Psoas muscle (tissue), 8 donors: ENCODE results near the gene SPATA3. TPM values are rescaled to one million over a fixed set of nuclear protein-coding genes. Genes with fewer than 3 reads are reported as not detected.

Experiments used
- ATAC-seq, 4 donors: fragments of 200-7000 bp; cut with Tn5 transposase; one replicate each; pipeline ENCODE4 v1.9.1; 2020; ENCODE audit warnings: moderate library complexity in 3 of 4, mild to moderate bottlenecking in 2 of 4
- DNase-seq, 2 donors: peaks; one replicate each; pipeline ENCODE4 v3.0.0-alpha.2; 2020
- H3K27ac ChIP-seq: fragments of 200-600 bp; one replicate; pipeline ENCODE4 v1.8.0; 2022
- H3K27me3 ChIP-seq, 3 donors: fragments of 200-600 bp in 1 of 3; one replicate each; pipeline versions ENCODE4 v1.6.1 to v1.8.0; 2013 to 2022; ENCODE audit warnings: low read length in 2 of 3, mild to moderate bottlenecking in 2 of 3, moderate library complexity in 1 of 3; ENCODE audit not compliant: insufficient read depth in 3 of 3
- H3K36me3 ChIP-seq, 2 donors: fragments of 200-600 bp in 1 of 2; one replicate each; pipeline versions ENCODE4 v1.6.1 to v1.8.0; 2013 to 2022; ENCODE audit warnings: low read depth in 1 of 2, mild to moderate bottlenecking in 1 of 2, moderate library complexity in 1 of 2; ENCODE audit not compliant: insufficient read depth in 1 of 2
- H3K4me1 ChIP-seq: fragments of 200-600 bp; one replicate; pipeline ENCODE4 v1.8.0; 2022
- H3K4me3 ChIP-seq: fragments of 200-600 bp; one replicate; pipeline ENCODE4 v1.8.0; 2022; ENCODE audit warnings: mild to moderate bottlenecking
- H3K9me3 ChIP-seq: fragments of 200-600 bp; one replicate; pipeline ENCODE4 v1.8.0; 2022
- CTCF ChIP-seq: fragments of 200-600 bp; IDR thresholded peaks from one replicate; pipeline ENCODE4 v1.8.0; 2022; ENCODE audit warnings: antibody characterized with exemption
- WGBS, 3 donors: extraction: QIAGEN DNeasy Blood & Tissue Kit; methylation state at CpG; one replicate each; pipeline versions ENCODE4 v1.1.6 to v1.1.7; 2013; 5-methylcytosine and 5-hydroxymethylcytosine counted together
- intact Hi-C, 2 donors: fragments of 100-400 bp; cut with DNase I; formaldehyde crosslinking; loops; one replicate each; pipeline versions ENCODE4 v1.11.0 to v1.14.2; 2022
- polyA plus RNA-seq, 3 donors: library from polyadenylated mRNA; stranded (reverse); fragments of 200-250 nt; gene quantifications; one replicate each; pipeline ENCODE4 v1.2.3, GENCODE V29; 2013
- total RNA-seq, 4 donors: library from RNA; stranded (reverse); fragmentation: NEBNext Ultra II Directional in 2 of 4; extraction: Animal tissue kit (Norgen Biotek cat#: 25700) in 2 of 4; gene quantifications; one replicate each; pipeline versions ENCODE4 v1.2.1 to v1.2.4, GENCODE V29; 2021 to 2023
- donor health status: healthy with polysubstance abuse.
- donor health status: DM: no; HTN: no; CAD: no; lungs with moderate emphysema.
- donor health status: Bipolar disorder and iron deficiency.
- donor health status: healthy.
- donor health status: DM: yes; HTN: yes; CAD: no.
- donor health status: DM: no; HTN: no; CAD: no.
- donor health status: DM: no; HTN: no; CAD: no.
- donor health status: DM: yes; HTN: yes; CAD: no.

The SPATA3 gene
- total and polyA plus RNA-seq, 7 donors: not detected

DNA sequence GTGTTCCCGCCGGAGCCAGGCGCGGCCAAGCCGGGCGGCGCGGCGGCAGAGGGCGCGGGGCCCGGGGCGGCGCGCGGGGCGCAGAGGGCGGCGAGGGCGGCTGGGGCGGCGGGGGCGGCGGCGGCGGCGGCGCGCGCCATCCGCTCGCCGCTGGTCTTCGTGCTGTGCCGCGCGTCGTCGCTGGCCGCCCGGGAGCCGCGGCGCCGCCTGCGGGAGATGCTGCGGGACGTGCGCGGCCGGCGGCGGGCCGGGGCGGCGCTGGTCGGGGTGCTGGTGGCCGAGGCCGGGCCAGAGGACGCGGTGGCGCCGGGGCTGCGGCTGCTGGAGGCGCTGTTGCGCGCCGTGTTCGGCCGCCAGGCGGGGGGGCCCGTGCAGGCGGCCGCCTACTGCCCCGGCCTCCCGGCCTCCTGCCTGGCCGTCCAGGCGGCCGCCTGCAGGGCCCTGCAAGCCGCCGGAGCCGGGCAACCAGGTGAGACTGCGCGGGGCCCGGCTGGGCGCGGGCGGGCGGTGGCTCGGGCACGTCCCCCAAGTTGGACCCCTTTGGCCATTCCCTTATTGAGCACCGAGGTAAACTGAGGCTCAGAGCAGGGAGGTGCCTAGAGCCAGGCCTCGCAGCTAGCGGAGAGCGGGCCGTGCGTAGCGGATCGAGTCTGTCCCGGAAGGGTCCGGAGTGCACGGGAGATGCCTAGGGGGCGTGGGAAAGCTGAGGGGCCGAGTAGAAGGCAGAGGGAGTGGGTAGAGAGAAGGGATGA, 42.0 kb downstream of the SPATA3 start:
- ATAC-seq: peak in 2 of 4 donors; percentile 27 to 50
- 1 to 2% (median 1%) methylated on average over 31 to 103 of the region's 104 CpGs for WGBS, 3 donors
- peaks cover 0 to 58% (median 22%) of the 10 kb centered on the region in 3 donors for H3K27me3 ChIP-seq

GRCh38 chr2:231038483-231039293, 42.8 kb downstream of the SPATA3 start:
- no peak for DNase-seq
- H3K4me1 ChIP-seq: no peaks in the 10 kb centered on the region
- 20 to 24% (median 22%) methylated on average over 19 to 21 of the region's 21 CpGs for WGBS, 3 donors
- TF ChIP-seq CTCF: no peak
- intact Hi-C loops: no loop called here
- H3K4me3 ChIP-seq: no peak overlapping the region
- no peaks in the 10 kb centered on the region for H3K9me3 ChIP-seq
- peaks cover 0 to 58% (median 22%) of the 10 kb centered on the region in 3 donors for H3K27me3 ChIP-seq
- no peak overlapping the region for H3K27ac ChIP-seq
- no peaks in the 10 kb centered on the region for H3K36me3 ChIP-seq
- ATAC-seq: no peak

More for the DNA sequence above, 42.0 kb downstream of the SPATA3 start:
- Histone ChIP-seq H3K4me3 (peak overlapping the region; percentile 32), H3K27ac (no peak overlapping the region), H3K4me1 (no peaks in the 10 kb centered on the region), H3K36me3 (no peaks in the 10 kb centered on the region), H3K9me3 (no peaks in the 10 kb centered on the region)
- no peak for TF ChIP-seq CTCF
- DNase-seq: no peak
- intact Hi-C loops: no loop called here

- WGBS, 3 donors: 70 to 83% (median 78%) methylated on average over 6 of the region's 6 CpGs
- ATAC-seq: no peak
These were observed 43.4 kb downstream of the SPATA3 start for GRCh38 chr2:231039294-231039664.

DNA sequence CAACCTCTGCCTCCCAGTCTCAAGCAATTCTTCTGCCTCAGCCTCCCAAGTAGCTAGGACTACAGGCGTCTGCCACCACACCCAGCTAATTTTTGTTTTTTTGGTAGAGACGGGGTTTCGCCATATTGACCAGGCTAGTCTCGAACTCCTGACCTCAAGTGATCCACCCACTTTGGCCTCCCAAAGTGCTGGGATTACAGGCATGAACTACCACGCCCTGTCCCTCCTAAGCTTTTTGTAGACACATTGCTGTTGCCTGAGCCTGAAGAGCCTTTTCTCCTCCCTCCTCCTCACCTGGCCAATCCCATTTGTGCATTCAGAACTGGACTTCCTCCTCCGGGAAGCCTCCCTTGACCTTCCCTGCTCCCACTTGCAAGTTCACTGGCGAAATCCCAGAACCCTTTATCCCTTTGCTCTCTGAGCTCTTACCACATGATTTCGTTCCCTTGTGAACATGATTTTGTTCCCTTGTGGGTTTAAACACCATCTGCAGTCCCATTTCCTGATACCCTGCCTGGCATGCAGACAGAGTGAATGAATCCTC, 44.0 kb downstream of the SPATA3 start:
- DNase-seq: no peak
- no peaks in the 10 kb centered on the region for H3K4me1 ChIP-seq
- no peak overlapping the region for H3K4me3 ChIP-seq
- no peaks in the 10 kb centered on the region for H3K9me3 ChIP-seq
- TF ChIP-seq CTCF: no peak
- no peaks in the 10 kb centered on the region for H3K36me3 ChIP-seq
- no peak for ATAC-seq
- H3K27ac ChIP-seq: no peak overlapping the region
- intact Hi-C loops: no loop called here
- peaks cover 0 to 55% (median 22%) of the 10 kb centered on the region in 3 donors for H3K27me3 ChIP-seq
- WGBS, 3 donors: 77 to 87% (median 80%) methylated on average over 8 of the region's 8 CpGs

More at GRCh38 chr2:231039294-231039664, 43.4 kb downstream of the SPATA3 start:
- intact Hi-C loops: no loop called here
- H3K9me3 ChIP-seq: no peaks in the 10 kb centered on the region
- H3K27ac ChIP-seq: no peak overlapping the region
- H3K4me1 ChIP-seq: no peaks in the 10 kb centered on the region
- TF ChIP-seq CTCF: no peak
- H3K36me3 ChIP-seq: no peaks in the 10 kb centered on the region
- peaks cover 0 to 55% (median 22%) of the 10 kb centered on the region in 3 donors for H3K27me3 ChIP-seq
- no peak overlapping the region for H3K4me3 ChIP-seq
- DNase-seq: no peak
